Tibial artery (tissue), 4 donors: ENCODE measurements around the gene HMGN2.
A peak's percentile ranks its signal among the peaks of the same experiment; 100 is the strongest.
"Not testable (repeated sequence)": the region's sequence is repeated elsewhere in the genome, so short reads cannot be mapped to it uniquely, and the experiment has no call there.

Experiments used
- DNase-seq, 2 donors: peaks; one replicate each; pipeline ENCODE4 v3.0.0-alpha.2; 2019
- H3K27ac ChIP-seq, 2 donors: fragments of 200-600 bp; sonication (generic) in 1 of 2; 1 replicate in 1 of 2; 2 replicates in 1 of 2; pipeline ENCODE4 v1.5.1; 2018 to 2019; ENCODE audit warnings: mild to moderate bottlenecking in 1 of 2
- H3K27me3 ChIP-seq, 2 donors: fragments of 200-600 bp; sonication (generic) in 1 of 2; one replicate each; pipeline versions ENCODE4 v1.5.1 to v1.6.0; 2016 to 2019
- H3K36me3 ChIP-seq, 3 donors: fragments of 200-600 bp; sonication (generic) in 2 of 3; one replicate each; pipeline ENCODE4 v1.5.1; 2016 to 2019; ENCODE audit warnings: mild to moderate bottlenecking in 2 of 3
- H3K4me1 ChIP-seq, 4 donors: fragments of 200-600 bp; sonication (generic) in 2 of 4; 1 replicate in 3 of 4; 2 replicates in 1 of 4; pipeline ENCODE4 v1.5.1; 2016 to 2019
- H3K4me3 ChIP-seq, 2 donors: fragments of 200-600 bp; sonication (generic) in 1 of 2; 1 replicate in 1 of 2; 2 replicates in 1 of 2; pipeline ENCODE4 v1.5.1; 2018 to 2019; ENCODE audit warnings: mild to moderate bottlenecking in 2 of 2
- H3K9me3 ChIP-seq, 3 donors: fragments of 200-600 bp; sonication (generic) in 1 of 3; one replicate each; pipeline ENCODE4 v1.5.1; 2016 to 2019
- CTCF ChIP-seq, 2 experiments: fragments of 200-600 bp in 1 of 2; fragments of 450-650 bp in 1 of 2; IDR thresholded peaks; one replicate each; pipeline ENCODE4 v1.5.1; 2017 to 2019; ENCODE audit warnings: antibody characterized with exemption in 2 of 2, mild to moderate bottlenecking in 1 of 2, moderate library complexity in 1 of 2
- intact Hi-C: fragments of 100-400 bp; cut with DNase I; formaldehyde crosslinking; loops from one replicate; pipeline ENCODE4 v1.15.0; 2023; ENCODE audit warnings: low total_unique reads

Gene HMGN2

GRCh38 chr1:26500488-26501175 lies 28.4 kb downstream of the HMGN2 start:
- Histone ChIP-seq H3K27ac (peak overlapping the region; percentile 83 to 92), H3K27me3 (no peaks in the 10 kb centered on the region), H3K4me1 (peaks cover 0 to 16% (median 9%) of the 10 kb centered on the region in 4 donors), H3K4me3 (peak overlapping the region; percentile 62 to 98), H3K9me3 (no peaks in the 10 kb centered on the region), H3K36me3 (no peaks in the 10 kb centered on the region)
- intact Hi-C loops, result loop anchor here (2.0 kb wide), 1 partner anchor 288 kb away; no protein-coding TSS in a partner anchor
- DNase-seq, result peak in 1 of 2 donors; percentile 94
- no peak for TF ChIP-seq CTCF (IDR thresholded peaks at IDR 0.05)

GRCh38 chr1:26510711-26511110 lies 38.5 kb downstream of the HMGN2 start:
- H3K36me3 ChIP-seq, H3K4me1 ChIP-seq, DNase-seq, H3K27ac ChIP-seq, H3K9me3 ChIP-seq, H3K27me3 ChIP-seq, H3K4me3 ChIP-seq, intact Hi-C loops: not testable (repeated sequence)

- H3K4me3 ChIP-seq, H3K4me1 ChIP-seq, H3K27me3 ChIP-seq, H3K36me3 ChIP-seq, H3K9me3 ChIP-seq, H3K27ac ChIP-seq, DNase-seq, intact Hi-C loops: not testable (repeated sequence)
These were observed 43.6 kb downstream of the HMGN2 start for GRCh38 chr1:26515836-26516235.

- intact Hi-C loops, result no loop called here
- DNase-seq, result no peak
- TF ChIP-seq CTCF (IDR thresholded peaks at IDR 0.05), result no peak
- no peak overlapping the region for H3K27ac ChIP-seq
- H3K4me1 ChIP-seq, result no peaks in the 10 kb centered on the region
- H3K4me3 ChIP-seq, result no peak overlapping the region
- no peaks in the 10 kb centered on the region for H3K9me3 ChIP-seq
- H3K36me3 ChIP-seq, result no peaks in the 10 kb centered on the region
- H3K27me3 ChIP-seq, result peaks cover 0 to 7% of the 10 kb centered on the region in 2 donors
These were observed 44.9 kb downstream of the HMGN2 start for GRCh38 chr1:26516987-26517765.

GRCh38 chr1:26517766-26518049 lies 45.5 kb downstream of the HMGN2 start:
- H3K4me1 ChIP-seq, result no peaks in the 10 kb centered on the region
- H3K4me3 ChIP-seq, result no peak overlapping the region
- H3K9me3 ChIP-seq, result no peaks in the 10 kb centered on the region
- no peak for DNase-seq
- H3K36me3 ChIP-seq, result no peaks in the 10 kb centered on the region
- TF ChIP-seq CTCF (IDR thresholded peaks at IDR 0.05), result no peak
- intact Hi-C loops, result no loop called here
- no peak overlapping the region for H3K27ac ChIP-seq
- H3K27me3 ChIP-seq, result peaks cover 0 to 8% of the 10 kb centered on the region in 2 donors

GRCh38 chr1:26518355-26518754 lies 46.1 kb downstream of the HMGN2 start:
- no peaks in the 10 kb centered on the region for H3K9me3 ChIP-seq
- H3K4me1 ChIP-seq, result no peaks in the 10 kb centered on the region
- intact Hi-C loops, result no loop called here
- no peak overlapping the region for H3K4me3 ChIP-seq
- no peak for DNase-seq
- TF ChIP-seq CTCF (IDR thresholded peaks at IDR 0.05), result no peak
- no peak overlapping the region for H3K27ac ChIP-seq
- no peaks in the 10 kb centered on the region for H3K36me3 ChIP-seq
- peaks cover 0 to 8% of the 10 kb centered on the region in 2 donors for H3K27me3 ChIP-seq
